GM23338 (cell line): Measurements from ENCODE around the gene ZNF609.

Source experiments
- CREB1 ChIP-seq: fragments of 250-450 bp; sonication (Bioruptor Pico); IDR thresholded peaks from 2 replicates; pipeline ENCODE4 v1.5.0; 2020; ENCODE audit warnings: low read depth, mild to moderate bottlenecking, moderate library complexity
- ETS1 ChIP-seq: IDR thresholded peaks from 2 replicates; pipeline ENCODE4 v1.6.1; 2016; ENCODE audit warnings: antibody characterized with exemption
- EZH2 ChIP-seq: fragments of 200-600 bp; sonication (generic); IDR thresholded peaks from one replicate; pipeline ENCODE4 v1.8.0; 2017; ENCODE audit warnings: antibody characterized with exemption, mild to moderate bottlenecking, low read depth; ENCODE audit not compliant: unreplicated experiment
- EZH2phosphoT487 ChIP-seq: fragments of 200-600 bp; sonication (generic); IDR thresholded peaks from one replicate; pipeline ENCODE4 v1.8.1; 2018; ENCODE audit warnings: antibody characterized with exemption; ENCODE audit not compliant: unreplicated experiment
- JUNB ChIP-seq: IDR thresholded peaks from one replicate; pipeline ENCODE4 v1.6.1; 2016; ENCODE audit warnings: antibody characterized with exemption; ENCODE audit not compliant: unreplicated experiment
- NANOG ChIP-seq: IDR thresholded peaks from 2 replicates; pipeline ENCODE4 v1.6.1; 2016; ENCODE audit warnings: antibody characterized with exemption, borderline replicate concordance
- POLR2AphosphoS5 ChIP-seq: IDR thresholded peaks from 2 replicates; pipeline ENCODE4 v1.6.1; 2016; ENCODE audit warnings: antibody characterized with exemption, low read depth
- REST ChIP-seq: IDR thresholded peaks from one replicate; pipeline ENCODE4 v1.6.1; 2018; ENCODE audit warnings: antibody characterized with exemption; ENCODE audit not compliant: unreplicated experiment
- STAT1 ChIP-seq: IDR thresholded peaks from one replicate; pipeline ENCODE4 v1.6.1; 2016; ENCODE audit warnings: antibody characterized with exemption; ENCODE audit not compliant: unreplicated experiment
- ZNF114 ChIP-seq: fragments of 250-450 bp; sonication (Bioruptor Pico); IDR thresholded peaks from 2 replicates; pipeline ENCODE4 v1.5.0; 2020; ENCODE audit warnings: mild to moderate bottlenecking, moderate library complexity
- ZNF331 ChIP-seq: fragments of 250-450 bp; sonication (Bioruptor Pico); IDR thresholded peaks from 2 replicates; pipeline ENCODE4 v1.5.0; 2020; ENCODE audit warnings: low read depth, mild to moderate bottlenecking, moderate library complexity
- TF ChIP-seq, protein P1 (sequence below), 2 experiments: fragments of 200-600 bp in 1 of 2; sonication (generic) in 1 of 2; conservative IDR thresholded peaks; 2 replicates each; pipeline versions ENCODE4 v1.5.1 to v1.6.1; 2016 to 2017; ENCODE audit warnings: antibody characterized with exemption in 2 of 2, low read depth in 2 of 2, mild to moderate bottlenecking in 2 of 2, moderate library complexity in 1 of 2
- TF ChIP-seq, protein P2 (sequence below): fragments of 250-450 bp; sonication (Bioruptor Pico); IDR thresholded peaks from 2 replicates; pipeline ENCODE4 v1.5.0; 2020; ENCODE audit warnings: mild to moderate bottlenecking, moderate library complexity

DNA sequence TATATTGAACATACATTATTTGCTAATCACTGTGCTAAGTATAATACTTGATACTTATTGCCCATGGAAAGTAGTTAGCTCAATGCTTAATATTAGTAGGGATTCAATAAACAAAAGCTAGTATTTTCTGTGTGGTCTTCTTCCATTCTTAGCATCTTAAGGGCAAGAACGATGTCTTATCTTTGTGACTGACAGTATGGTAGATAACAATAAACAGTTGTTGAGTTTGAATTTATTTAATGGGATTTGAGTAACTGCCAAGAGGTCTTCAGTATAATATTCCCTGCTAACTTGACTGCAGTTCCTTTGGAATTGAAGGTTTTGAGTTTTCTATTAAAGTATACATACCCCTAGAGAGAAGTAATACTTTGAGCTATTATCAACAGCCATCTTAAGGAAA is 70.1 kb downstream of the ZNF609 start:
- TF ChIP-seq, protein P1, sequence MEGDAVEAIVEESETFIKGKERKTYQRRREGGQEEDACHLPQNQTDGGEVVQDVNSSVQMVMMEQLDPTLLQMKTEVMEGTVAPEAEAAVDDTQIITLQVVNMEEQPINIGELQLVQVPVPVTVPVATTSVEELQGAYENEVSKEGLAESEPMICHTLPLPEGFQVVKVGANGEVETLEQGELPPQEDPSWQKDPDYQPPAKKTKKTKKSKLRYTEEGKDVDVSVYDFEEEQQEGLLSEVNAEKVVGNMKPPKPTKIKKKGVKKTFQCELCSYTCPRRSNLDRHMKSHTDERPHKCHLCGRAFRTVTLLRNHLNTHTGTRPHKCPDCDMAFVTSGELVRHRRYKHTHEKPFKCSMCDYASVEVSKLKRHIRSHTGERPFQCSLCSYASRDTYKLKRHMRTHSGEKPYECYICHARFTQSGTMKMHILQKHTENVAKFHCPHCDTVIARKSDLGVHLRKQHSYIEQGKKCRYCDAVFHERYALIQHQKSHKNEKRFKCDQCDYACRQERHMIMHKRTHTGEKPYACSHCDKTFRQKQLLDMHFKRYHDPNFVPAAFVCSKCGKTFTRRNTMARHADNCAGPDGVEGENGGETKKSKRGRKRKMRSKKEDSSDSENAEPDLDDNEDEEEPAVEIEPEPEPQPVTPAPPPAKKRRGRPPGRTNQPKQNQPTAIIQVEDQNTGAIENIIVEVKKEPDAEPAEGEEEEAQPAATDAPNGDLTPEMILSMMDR (conservative IDR thresholded peaks at IDR 0.05; ENCODE audit: low read depth in 2 of 2), result no peak
- TF ChIP-seq EZH2phosphoT487 (no peak), POLR2AphosphoS5 (no peak), CREB1 (CRISPR knock-in tag) (no peak), REST (no peak), NANOG (no peak), EZH2 (no peak), JUNB (no peak), STAT1 (no peak), ZNF114 (no peak), ETS1 (no peak), ZNF331 (no peak)
- TF ChIP-seq, protein P2, sequence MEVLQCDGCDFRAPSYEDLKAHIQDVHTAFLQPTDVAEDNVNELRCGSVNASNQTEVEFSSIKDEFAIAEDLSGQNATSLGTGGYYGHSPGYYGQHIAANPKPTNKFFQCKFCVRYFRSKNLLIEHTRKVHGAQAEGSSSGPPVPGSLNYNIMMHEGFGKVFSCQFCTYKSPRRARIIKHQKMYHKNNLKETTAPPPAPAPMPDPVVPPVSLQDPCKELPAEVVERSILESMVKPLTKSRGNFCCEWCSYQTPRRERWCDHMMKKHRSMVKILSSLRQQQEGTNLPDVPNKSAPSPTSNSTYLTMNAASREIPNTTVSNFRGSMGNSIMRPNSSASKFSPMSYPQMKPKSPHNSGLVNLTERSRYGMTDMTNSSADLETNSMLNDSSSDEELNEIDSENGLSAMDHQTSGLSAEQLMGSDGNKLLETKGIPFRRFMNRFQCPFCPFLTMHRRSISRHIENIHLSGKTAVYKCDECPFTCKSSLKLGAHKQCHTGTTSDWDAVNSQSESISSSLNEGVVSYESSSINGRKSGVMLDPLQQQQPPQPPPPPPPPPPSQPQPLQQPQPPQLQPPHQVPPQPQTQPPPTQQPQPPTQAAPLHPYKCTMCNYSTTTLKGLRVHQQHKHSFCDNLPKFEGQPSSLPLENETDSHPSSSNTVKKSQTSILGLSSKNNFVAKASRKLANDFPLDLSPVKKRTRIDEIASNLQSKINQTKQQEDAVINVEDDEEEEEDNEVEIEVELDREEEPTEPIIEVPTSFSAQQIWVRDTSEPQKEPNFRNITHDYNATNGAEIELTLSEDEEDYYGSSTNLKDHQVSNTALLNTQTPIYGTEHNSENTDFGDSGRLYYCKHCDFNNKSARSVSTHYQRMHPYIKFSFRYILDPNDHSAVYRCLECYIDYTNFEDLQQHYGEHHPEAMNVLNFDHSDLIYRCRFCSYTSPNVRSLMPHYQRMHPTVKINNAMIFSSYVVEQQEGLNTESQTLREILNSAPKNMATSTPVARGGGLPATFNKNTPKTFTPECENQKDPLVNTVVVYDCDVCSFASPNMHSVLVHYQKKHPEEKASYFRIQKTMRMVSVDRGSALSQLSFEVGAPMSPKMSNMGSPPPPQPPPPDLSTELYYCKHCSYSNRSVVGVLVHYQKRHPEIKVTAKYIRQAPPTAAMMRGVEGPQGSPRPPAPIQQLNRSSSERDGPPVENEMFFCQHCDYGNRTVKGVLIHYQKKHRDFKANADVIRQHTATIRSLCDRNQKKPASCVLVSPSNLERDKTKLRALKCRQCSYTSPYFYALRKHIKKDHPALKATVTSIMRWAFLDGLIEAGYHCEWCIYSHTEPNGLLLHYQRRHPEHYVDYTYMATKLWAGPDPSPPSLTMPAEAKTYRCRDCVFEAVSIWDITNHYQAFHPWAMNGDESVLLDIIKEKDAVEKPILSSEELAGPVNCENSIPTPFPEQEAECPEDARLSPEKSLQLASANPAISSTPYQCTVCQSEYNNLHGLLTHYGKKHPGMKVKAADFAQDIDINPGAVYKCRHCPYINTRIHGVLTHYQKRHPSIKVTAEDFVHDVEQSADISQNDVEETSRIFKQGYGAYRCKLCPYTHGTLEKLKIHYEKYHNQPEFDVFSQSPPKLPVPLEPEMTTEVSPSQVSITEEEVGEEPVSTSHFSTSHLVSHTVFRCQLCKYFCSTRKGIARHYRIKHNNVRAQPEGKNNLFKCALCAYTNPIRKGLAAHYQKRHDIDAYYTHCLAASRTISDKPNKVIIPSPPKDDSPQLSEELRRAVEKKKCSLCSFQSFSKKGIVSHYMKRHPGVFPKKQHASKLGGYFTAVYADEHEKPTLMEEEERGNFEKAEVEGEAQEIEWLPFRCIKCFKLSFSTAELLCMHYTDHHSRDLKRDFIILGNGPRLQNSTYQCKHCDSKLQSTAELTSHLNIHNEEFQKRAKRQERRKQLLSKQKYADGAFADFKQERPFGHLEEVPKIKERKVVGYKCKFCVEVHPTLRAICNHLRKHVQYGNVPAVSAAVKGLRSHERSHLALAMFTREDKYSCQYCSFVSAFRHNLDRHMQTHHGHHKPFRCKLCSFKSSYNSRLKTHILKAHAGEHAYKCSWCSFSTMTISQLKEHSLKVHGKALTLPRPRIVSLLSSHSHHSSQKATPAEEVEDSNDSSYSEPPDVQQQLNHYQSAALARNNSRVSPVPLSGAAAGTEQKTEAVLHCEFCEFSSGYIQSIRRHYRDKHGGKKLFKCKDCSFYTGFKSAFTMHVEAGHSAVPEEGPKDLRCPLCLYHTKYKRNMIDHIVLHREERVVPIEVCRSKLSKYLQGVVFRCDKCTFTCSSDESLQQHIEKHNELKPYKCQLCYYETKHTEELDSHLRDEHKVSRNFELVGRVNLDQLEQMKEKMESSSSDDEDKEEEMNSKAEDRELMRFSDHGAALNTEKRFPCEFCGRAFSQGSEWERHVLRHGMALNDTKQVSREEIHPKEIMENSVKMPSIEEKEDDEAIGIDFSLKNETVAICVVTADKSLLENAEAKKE (CRISPR knock-in tag), result no peak
